ENCODE measurements around the gene UQCRQ.

DNA sequence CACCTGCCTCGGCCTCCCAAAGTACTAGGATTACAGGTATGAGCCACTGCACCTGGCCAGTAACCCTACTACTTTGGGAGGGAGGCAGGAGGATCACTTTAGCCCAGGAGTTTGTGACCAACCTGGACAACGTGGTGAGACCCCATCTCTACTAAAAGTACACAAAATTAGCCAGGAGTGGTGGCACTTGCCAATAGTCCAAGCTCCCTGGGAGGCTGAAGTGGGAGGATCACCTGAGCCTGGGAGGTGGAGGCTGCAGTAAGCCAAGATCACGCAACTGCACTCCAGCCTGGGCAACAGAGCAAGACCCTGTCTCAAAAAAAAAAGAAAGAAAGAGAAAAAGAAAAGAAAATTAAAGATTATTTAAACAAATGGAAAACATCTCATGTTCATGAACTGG lies 10.4 kb upstream of the UQCRQ start:
- no peak for TF ChIP-seq NR4A1 (CRISPR knock-in tag; IDR thresholded peaks at IDR 0.05)
- TF ChIP-seq NR4A1 (tag; IDR thresholded peaks at IDR 0.05), result no peak
- no peak for TF ChIP-seq PKNOX1 (IDR thresholded peaks at IDR 0.05)
- no peak for TF ChIP-seq HSF4 (CRISPR knock-in tag; IDR thresholded peaks at IDR 0.05; ENCODE audit: borderline replicate concordance)
- TF ChIP-seq DPF2 (IDR thresholded peaks at IDR 0.05), result no peak
- TF ChIP-seq, protein P1, sequence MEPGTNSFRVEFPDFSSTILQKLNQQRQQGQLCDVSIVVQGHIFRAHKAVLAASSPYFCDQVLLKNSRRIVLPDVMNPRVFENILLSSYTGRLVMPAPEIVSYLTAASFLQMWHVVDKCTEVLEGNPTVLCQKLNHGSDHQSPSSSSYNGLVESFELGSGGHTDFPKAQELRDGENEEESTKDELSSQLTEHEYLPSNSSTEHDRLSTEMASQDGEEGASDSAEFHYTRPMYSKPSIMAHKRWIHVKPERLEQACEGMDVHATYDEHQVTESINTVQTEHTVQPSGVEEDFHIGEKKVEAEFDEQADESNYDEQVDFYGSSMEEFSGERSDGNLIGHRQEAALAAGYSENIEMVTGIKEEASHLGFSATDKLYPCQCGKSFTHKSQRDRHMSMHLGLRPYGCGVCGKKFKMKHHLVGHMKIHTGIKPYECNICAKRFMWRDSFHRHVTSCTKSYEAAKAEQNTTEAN (CRISPR knock-in tag; IDR thresholded peaks at IDR 0.05), result no peak
